A549 (cell line): ENCODE data around the gene GYS2.

Experiments
- NR3C1 ChIP-seq: fragments of >200 bp; sonication (Bioruptor Twin); formaldehyde crosslinking; IDR thresholded peaks from 3 replicates; pipeline ENCODE4 v1.6.1; 2017
- POLR2A ChIP-seq: IDR thresholded peaks from 2 replicates; pipeline ENCODE4 v1.6.1; 2012; ENCODE audit warnings: mild to moderate bottlenecking, low read length
- SMC3 ChIP-seq: fragments of >200 bp; sonication (Bioruptor Twin); formaldehyde crosslinking; IDR thresholded peaks from 3 replicates; pipeline ENCODE4 v1.6.1; 2018; ENCODE audit warnings: inconsistent platforms
- ZC3H11A ChIP-seq: fragments of 450-650 bp; IDR thresholded peaks from 2 replicates; pipeline ENCODE4 v1.6.1; 2014; ENCODE audit warnings: antibody characterized with exemption, mild to moderate bottlenecking
- TF ChIP-seq, protein P1 (sequence below): fragments of 150-350 bp; IDR thresholded peaks from 2 replicates; pipeline ENCODE4 v1.6.1; 2014; ENCODE audit warnings: low read depth, mild to moderate bottlenecking, low read length

DNA sequence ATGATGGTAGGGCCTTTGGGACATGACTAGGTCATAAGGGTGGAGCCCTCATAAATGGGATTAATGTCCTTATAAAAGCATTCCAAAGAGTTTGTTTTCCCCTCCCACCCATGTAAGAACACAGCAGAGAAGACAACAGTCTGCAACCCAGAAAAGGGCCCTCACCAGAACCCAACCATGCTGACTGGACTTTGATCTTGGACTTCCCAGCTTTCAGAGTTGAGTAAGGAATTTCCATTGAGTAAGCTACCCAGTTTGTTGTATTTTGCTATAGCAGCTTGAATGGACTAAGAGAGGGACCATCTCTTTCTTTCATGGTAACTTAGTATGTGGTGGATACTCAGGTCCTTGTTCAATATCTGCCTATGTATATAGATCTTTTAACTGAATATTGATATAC is 81.5 kb downstream of the GYS2 start:
- TF ChIP-seq NR3C1 (no peak), POLR2A (no peak), ZC3H11A (no peak), SMC3 (no peak)
- TF ChIP-seq, protein P1, sequence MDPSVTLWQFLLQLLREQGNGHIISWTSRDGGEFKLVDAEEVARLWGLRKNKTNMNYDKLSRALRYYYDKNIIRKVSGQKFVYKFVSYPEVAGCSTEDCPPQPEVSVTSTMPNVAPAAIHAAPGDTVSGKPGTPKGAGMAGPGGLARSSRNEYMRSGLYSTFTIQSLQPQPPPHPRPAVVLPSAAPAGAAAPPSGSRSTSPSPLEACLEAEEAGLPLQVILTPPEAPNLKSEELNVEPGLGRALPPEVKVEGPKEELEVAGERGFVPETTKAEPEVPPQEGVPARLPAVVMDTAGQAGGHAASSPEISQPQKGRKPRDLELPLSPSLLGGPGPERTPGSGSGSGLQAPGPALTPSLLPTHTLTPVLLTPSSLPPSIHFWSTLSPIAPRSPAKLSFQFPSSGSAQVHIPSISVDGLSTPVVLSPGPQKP = no peak
